ENCODE results near the gene CAMK4. TPM values are rescaled to one million over a fixed set of nuclear protein-coding genes. Genes with fewer than 3 reads are reported as not detected.

CAMK4 gene
- polyA plus RNA-seq, 1 donor from 2014 or later: 16.6 TPM

GRCh38 chr5:111201705-111202104, 22.5 kb upstream of the CAMK4 start:
- no peak for TF ChIP-seq EZH2 (IDR thresholded peaks at IDR 0.05; ENCODE audit: borderline replicate concordance, insufficient read depth, low read length, poor library complexity, severe bottlenecking)
- no peak for TF ChIP-seq POLR2AphosphoS5 (IDR thresholded peaks at IDR 0.05)
- no peak for TF ChIP-seq EP300 (conservative IDR thresholded peaks at IDR 0.05; ENCODE audit: poor library complexity, severe bottlenecking)

GRCh38 chr5:111211341-111211740, 12.8 kb upstream of the CAMK4 start:
- Histone ChIP-seq H2AFZ (ENCODE audit: low read depth, low read length) (no peak overlapping the region), H3K79me2 (replicated peaks; ENCODE audit: insufficient read depth, low read length) (no peaks in the 10 kb centered on the region), H4K20me1 (ENCODE audit: insufficient read depth) (no peaks in the 10 kb centered on the region), H3K27ac (ENCODE audit: low read length) (no peak overlapping the region), H3K27me3 (ENCODE audit: insufficient read depth, low read depth, low read length) (no peaks in the 10 kb centered on the region), H3K4me3 (ENCODE audit: low read length) (no peak overlapping the region), H3K36me3 (ENCODE audit: insufficient read depth, low read length) (no peaks in the 10 kb centered on the region), H3K9ac (ENCODE audit: low read length) (no peak overlapping the region), H3K9me3 (ENCODE audit: low read length) (no peaks in the 10 kb centered on the region), H3K9me2 (ENCODE audit: insufficient read depth, low read length) (no peaks in the 10 kb centered on the region), H3F3A (ENCODE audit: insufficient read depth, low read length, poor library complexity, severe bottlenecking) (no peaks in the 10 kb centered on the region), H3K4me2 (ENCODE audit: low read length) (no peak overlapping the region)
- TF ChIP-seq TAF1 (IDR thresholded peaks at IDR 0.05; ENCODE audit: low read depth): no peak
- no peak for TF ChIP-seq POLR2AphosphoS5 (IDR thresholded peaks at IDR 0.05)
- TF ChIP-seq EZH2 (IDR thresholded peaks at IDR 0.05; ENCODE audit: borderline replicate concordance, insufficient read depth, low read length, poor library complexity, severe bottlenecking): no peak
- TF ChIP-seq MXI1 (conservative IDR thresholded peaks at IDR 0.05; ENCODE audit: poor library complexity, severe bottlenecking): no peak
- TF ChIP-seq, protein P1, sequence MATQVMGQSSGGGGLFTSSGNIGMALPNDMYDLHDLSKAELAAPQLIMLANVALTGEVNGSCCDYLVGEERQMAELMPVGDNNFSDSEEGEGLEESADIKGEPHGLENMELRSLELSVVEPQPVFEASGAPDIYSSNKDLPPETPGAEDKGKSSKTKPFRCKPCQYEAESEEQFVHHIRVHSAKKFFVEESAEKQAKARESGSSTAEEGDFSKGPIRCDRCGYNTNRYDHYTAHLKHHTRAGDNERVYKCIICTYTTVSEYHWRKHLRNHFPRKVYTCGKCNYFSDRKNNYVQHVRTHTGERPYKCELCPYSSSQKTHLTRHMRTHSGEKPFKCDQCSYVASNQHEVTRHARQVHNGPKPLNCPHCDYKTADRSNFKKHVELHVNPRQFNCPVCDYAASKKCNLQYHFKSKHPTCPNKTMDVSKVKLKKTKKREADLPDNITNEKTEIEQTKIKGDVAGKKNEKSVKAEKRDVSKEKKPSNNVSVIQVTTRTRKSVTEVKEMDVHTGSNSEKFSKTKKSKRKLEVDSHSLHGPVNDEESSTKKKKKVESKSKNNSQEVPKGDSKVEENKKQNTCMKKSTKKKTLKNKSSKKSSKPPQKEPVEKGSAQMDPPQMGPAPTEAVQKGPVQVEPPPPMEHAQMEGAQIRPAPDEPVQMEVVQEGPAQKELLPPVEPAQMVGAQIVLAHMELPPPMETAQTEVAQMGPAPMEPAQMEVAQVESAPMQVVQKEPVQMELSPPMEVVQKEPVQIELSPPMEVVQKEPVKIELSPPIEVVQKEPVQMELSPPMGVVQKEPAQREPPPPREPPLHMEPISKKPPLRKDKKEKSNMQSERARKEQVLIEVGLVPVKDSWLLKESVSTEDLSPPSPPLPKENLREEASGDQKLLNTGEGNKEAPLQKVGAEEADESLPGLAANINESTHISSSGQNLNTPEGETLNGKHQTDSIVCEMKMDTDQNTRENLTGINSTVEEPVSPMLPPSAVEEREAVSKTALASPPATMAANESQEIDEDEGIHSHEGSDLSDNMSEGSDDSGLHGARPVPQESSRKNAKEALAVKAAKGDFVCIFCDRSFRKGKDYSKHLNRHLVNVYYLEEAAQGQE (IDR thresholded peaks at IDR 0.05; ENCODE audit: borderline replicate concordance): no peak
- TF ChIP-seq RAD21 (conservative IDR thresholded peaks at IDR 0.05): no peak
- TF ChIP-seq SMC3 (conservative IDR thresholded peaks at IDR 0.05; ENCODE audit: poor library complexity): no peak
- no peak for TF ChIP-seq EP300 (conservative IDR thresholded peaks at IDR 0.05; ENCODE audit: poor library complexity, severe bottlenecking)

More at GRCh38 chr5:111201705-111202104, 22.5 kb upstream of the CAMK4 start:
- H3K27ac ChIP-seq (ENCODE audit: low read length): no peak overlapping the region
- no peaks in the 10 kb centered on the region for H4K20me1 ChIP-seq (ENCODE audit: insufficient read depth)
- H3K9me3 ChIP-seq (ENCODE audit: low read length): no peaks in the 10 kb centered on the region
- H3K9me2 ChIP-seq (ENCODE audit: insufficient read depth, low read length): no peaks in the 10 kb centered on the region
- no peak overlapping the region for H3K4me2 ChIP-seq (ENCODE audit: low read length)
- no peak overlapping the region for H3K9ac ChIP-seq (ENCODE audit: low read length)
- no peaks in the 10 kb centered on the region for H3K79me2 ChIP-seq (replicated peaks; ENCODE audit: insufficient read depth, low read length)
- H3K36me3 ChIP-seq (ENCODE audit: insufficient read depth, low read length): no peaks in the 10 kb centered on the region
- H3K27me3 ChIP-seq (ENCODE audit: insufficient read depth, low read depth, low read length): no peaks in the 10 kb centered on the region
- H3F3A ChIP-seq (ENCODE audit: insufficient read depth, low read length, poor library complexity, severe bottlenecking): no peaks in the 10 kb centered on the region
- no peak overlapping the region for H2AFZ ChIP-seq (ENCODE audit: low read depth, low read length)
- H3K4me3 ChIP-seq (ENCODE audit: low read length): no peak overlapping the region

- Histone ChIP-seq H4K20me1 (ENCODE audit: insufficient read depth) (no peaks in the 10 kb centered on the region), H3K9me2 (ENCODE audit: insufficient read depth, low read length) (no peaks in the 10 kb centered on the region), H3K36me3 (ENCODE audit: insufficient read depth, low read length) (no peaks in the 10 kb centered on the region), H3K79me2 (replicated peaks; ENCODE audit: insufficient read depth, low read length) (no peaks in the 10 kb centered on the region), H2AFZ (ENCODE audit: low read depth, low read length) (no peak overlapping the region), H3K27ac (ENCODE audit: low read length) (no peak overlapping the region), H3F3A (ENCODE audit: insufficient read depth, low read length, poor library complexity, severe bottlenecking) (no peaks in the 10 kb centered on the region), H3K4me2 (ENCODE audit: low read length) (no peak overlapping the region), H3K27me3 (ENCODE audit: insufficient read depth, low read depth, low read length) (no peaks in the 10 kb centered on the region), H3K9ac (ENCODE audit: low read length) (no peak overlapping the region), H3K9me3 (ENCODE audit: low read length) (no peaks in the 10 kb centered on the region), H3K4me3 (ENCODE audit: low read length) (no peak overlapping the region)
- TF ChIP-seq SMC3 (conservative IDR thresholded peaks at IDR 0.05; ENCODE audit: poor library complexity) (no peak), MXI1 (conservative IDR thresholded peaks at IDR 0.05; ENCODE audit: poor library complexity, severe bottlenecking) (no peak), RAD21 (conservative IDR thresholded peaks at IDR 0.05) (no peak)
- TF ChIP-seq, protein P1 (IDR thresholded peaks at IDR 0.05; ENCODE audit: borderline replicate concordance): no peak
Measured at GRCh38 chr5:111214052-111214742, 10.0 kb upstream of the CAMK4 start.

Measured in neural cell (in vitro differentiated cells).